ENCODE data around the gene OAF.

The OAF gene

GRCh38 chr11:120211522-120212258 lies 858 bp downstream of the OAF start:
- Histone ChIP-seq H3K4me1 (peaks cover 24% of the 10 kb centered on the region), H4K20me1 (peaks cover 25% of the 10 kb centered on the region), H3K36me3 (peaks cover 25% of the 10 kb centered on the region), H3K9ac (peak overlapping the region; percentile 91), H3K4me2 (peak overlapping the region; percentile 98), H3K9me3 (no peaks in the 10 kb centered on the region), H3K27me3 (no peaks in the 10 kb centered on the region), H3K4me3 (peak overlapping the region; percentile 91), H3K27ac (peak overlapping the region; percentile 86)
- TF ChIP-seq Cebpa-rat (IDR thresholded peaks at IDR 0.05) = no peak

- Histone ChIP-seq H3K4me2 (peak overlapping the region; percentile 98), H3K4me1 (peaks cover 24% of the 10 kb centered on the region), H3K27me3 (no peaks in the 10 kb centered on the region), H3K9ac (peak overlapping the region; percentile 91; the same call in 1 of the 2 replicates), H3K9me3 (no peaks in the 10 kb centered on the region), H3K27ac (0 out of 2 replicates have a peak overlapping the region, but pooled peaks have one; percentile 18), H3K4me3 (peak overlapping the region; percentile 91), H3K36me3 (peaks cover 26% of the 10 kb centered on the region), H4K20me1 (peaks cover 25% of the 10 kb centered on the region)
- no peak for TF ChIP-seq Cebpa-rat (IDR thresholded peaks at IDR 0.05)
Measured at GRCh38 chr11:120212259-120212878, 1.5 kb downstream of the OAF start.

GRCh38 chr11:120212926-120213325 lies 2.1 kb downstream of the OAF start:
- H3K27ac ChIP-seq = no peak overlapping the region
- H3K4me3 ChIP-seq = no peak overlapping the region; the same call in 1 of the 2 replicates
- no peaks in the 10 kb centered on the region for H3K27me3 ChIP-seq
- H3K4me1 ChIP-seq = peaks cover 24% of the 10 kb centered on the region
- TF ChIP-seq Cebpa-rat (IDR thresholded peaks at IDR 0.05) = no peak
- H3K36me3 ChIP-seq = peaks cover 26% of the 10 kb centered on the region
- H3K9ac ChIP-seq = no peak overlapping the region; the same call in 1 of the 2 replicates
- peaks cover 30% of the 10 kb centered on the region for H4K20me1 ChIP-seq
- H3K4me2 ChIP-seq = peak overlapping the region; percentile 98
- no peaks in the 10 kb centered on the region for H3K9me3 ChIP-seq

- Histone ChIP-seq H3K9ac (no peak overlapping the region), H3K27me3 (no peaks in the 10 kb centered on the region), H3K4me3 (no peak overlapping the region), H3K4me2 (no peak overlapping the region), H3K4me1 (peaks cover 22% of the 10 kb centered on the region), H3K36me3 (peaks cover 26% of the 10 kb centered on the region), H3K27ac (no peak overlapping the region), H3K9me3 (no peaks in the 10 kb centered on the region), H4K20me1 (peaks cover 42% of the 10 kb centered on the region)
- TF ChIP-seq Cebpa-rat (IDR thresholded peaks at IDR 0.05) = no peak
Measured at GRCh38 chr11:120214581-120214980, 3.7 kb downstream of the OAF start.

- Histone ChIP-seq H3K9ac (no peak overlapping the region), H3K36me3 (peaks cover 26% of the 10 kb centered on the region), H3K4me2 (no peak overlapping the region), H4K20me1 (peaks cover 53% of the 10 kb centered on the region), H3K4me1 (peaks cover 14% of the 10 kb centered on the region), H3K27ac (no peak overlapping the region), H3K4me3 (no peak overlapping the region), H3K9me3 (no peaks in the 10 kb centered on the region), H3K27me3 (no peaks in the 10 kb centered on the region)
- no peak for TF ChIP-seq Cebpa-rat (IDR thresholded peaks at IDR 0.05)
Measured at GRCh38 chr11:120215634-120216033, 4.8 kb downstream of the OAF start.

GRCh38 chr11:120216426-120217102 lies 5.7 kb downstream of the OAF start:
- H3K27ac ChIP-seq = no peak overlapping the region
- no peak for TF ChIP-seq Cebpa-rat (IDR thresholded peaks at IDR 0.05)
- no peak overlapping the region for H3K4me3 ChIP-seq
- peaks cover 26% of the 10 kb centered on the region for H3K36me3 ChIP-seq
- no peaks in the 10 kb centered on the region for H3K9me3 ChIP-seq
- peaks cover 13% of the 10 kb centered on the region for H3K4me1 ChIP-seq
- H3K27me3 ChIP-seq = no peaks in the 10 kb centered on the region
- no peak overlapping the region for H3K9ac ChIP-seq
- H4K20me1 ChIP-seq = peaks cover 56% of the 10 kb centered on the region
- no peak overlapping the region for H3K4me2 ChIP-seq

GRCh38 chr11:120217526-120217925 lies 6.7 kb downstream of the OAF start:
- H3K27me3 ChIP-seq = no peaks in the 10 kb centered on the region
- no peak overlapping the region for H3K27ac ChIP-seq
- H3K9me3 ChIP-seq = no peaks in the 10 kb centered on the region
- peaks cover 54% of the 10 kb centered on the region for H4K20me1 ChIP-seq
- peaks cover 4% of the 10 kb centered on the region for H3K4me1 ChIP-seq
- no peak overlapping the region for H3K4me3 ChIP-seq
- H3K4me2 ChIP-seq = no peak overlapping the region
- TF ChIP-seq Cebpa-rat (IDR thresholded peaks at IDR 0.05) = no peak
- peaks cover 31% of the 10 kb centered on the region for H3K36me3 ChIP-seq
- H3K9ac ChIP-seq = no peak overlapping the region

GRCh38 chr11:120217941-120218694 lies 7.3 kb downstream of the OAF start:
- Histone ChIP-seq H3K9me3 (no peaks in the 10 kb centered on the region), H3K4me1 (no peaks in the 10 kb centered on the region), H3K36me3 (peaks cover 31% of the 10 kb centered on the region), H3K27ac (0 out of 2 replicates have a peak overlapping the region, but pooled peaks have one; percentile 18), H3K9ac (no peak overlapping the region), H4K20me1 (peaks cover 48% of the 10 kb centered on the region), H3K4me3 (no peak overlapping the region), H3K4me2 (no peak overlapping the region), H3K27me3 (no peaks in the 10 kb centered on the region)
- TF ChIP-seq Cebpa-rat (IDR thresholded peaks at IDR 0.05) = no peak

- peaks cover 4% of the 10 kb centered on the region for H3K4me1 ChIP-seq
- no peak for TF ChIP-seq Cebpa-rat (IDR thresholded peaks at IDR 0.05)
- H4K20me1 ChIP-seq = peaks cover 42% of the 10 kb centered on the region
- H3K4me2 ChIP-seq = no peak overlapping the region
- no peaks in the 10 kb centered on the region for H3K9me3 ChIP-seq
- 0 out of 2 replicates have a peak overlapping the region, but pooled peaks have one; percentile 18 for H3K27ac ChIP-seq
- no peak overlapping the region for H3K9ac ChIP-seq
- no peaks in the 10 kb centered on the region for H3K27me3 ChIP-seq
- no peak overlapping the region for H3K4me3 ChIP-seq
- peaks cover 31% of the 10 kb centered on the region for H3K36me3 ChIP-seq
Measured at GRCh38 chr11:120218695-120219033, 7.8 kb downstream of the OAF start.

Data from BLaER1 (cell line).